GM19193 (cell line): ENCODE results near the gene MAP2K4.

Experiments used
- POLR2A ChIP-seq: IDR thresholded peaks from 4 replicates; pipeline ENCODE4 v1.6.1; 2011; ENCODE audit not compliant: insufficient read depth, insufficient read length; ENCODE audit errors: extremely low read depth

MAP2K4 gene

GRCh38 chr17:12022310-12022709, 1.6 kb downstream of the MAP2K4 start:
- no peak for TF ChIP-seq POLR2A

- no peak for TF ChIP-seq POLR2A
These were observed 3.6 kb downstream of the MAP2K4 start for GRCh38 chr17:12024327-12024726.

DNA sequence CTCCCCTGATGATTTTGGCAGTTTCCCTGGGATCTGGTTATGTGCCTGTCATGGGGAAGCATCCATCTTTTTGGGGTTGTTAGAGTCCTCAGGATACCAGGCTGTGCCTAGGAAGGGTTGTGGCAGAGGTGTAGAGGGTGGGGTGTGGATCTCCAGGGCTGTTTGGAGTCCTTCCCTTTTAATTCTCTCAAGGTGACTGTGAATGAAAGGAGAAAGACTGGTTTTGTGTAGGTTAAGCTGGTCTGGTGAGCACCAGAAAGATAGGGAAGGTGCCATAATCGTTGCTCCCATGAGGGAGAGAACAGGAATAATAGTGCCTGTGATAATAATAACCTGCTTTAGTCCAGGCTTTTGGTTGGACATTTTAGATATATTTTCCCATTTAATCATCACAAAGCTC, 7.0 kb downstream of the MAP2K4 start:
- TF ChIP-seq POLR2A: no peak

DNA sequence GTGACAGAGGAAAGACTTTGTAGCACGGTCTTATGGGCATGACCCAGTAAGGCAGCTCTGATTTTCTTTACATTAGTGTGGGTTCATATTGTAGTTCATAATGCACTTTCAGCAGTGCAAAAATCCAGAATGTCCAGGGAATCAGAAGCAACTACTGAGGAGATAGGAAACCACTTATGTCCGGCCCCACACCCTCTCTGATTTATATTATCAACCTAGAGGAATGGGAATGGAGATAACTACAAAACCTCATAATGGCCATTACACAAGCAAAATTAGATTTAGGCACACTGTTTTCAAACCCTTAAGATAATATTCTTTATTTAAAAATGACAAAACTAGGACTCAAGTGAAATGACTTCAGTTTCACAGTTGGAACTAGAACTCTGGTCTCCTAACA, 7.9 kb downstream of the MAP2K4 start:
- TF ChIP-seq POLR2A: no peak

GRCh38 chr17:12034538-12034937, 13.9 kb downstream of the MAP2K4 start:
- TF ChIP-seq POLR2A: no peak

GRCh38 chr17:12035673-12036072, 15.0 kb downstream of the MAP2K4 start:
- no peak for TF ChIP-seq POLR2A

DNA sequence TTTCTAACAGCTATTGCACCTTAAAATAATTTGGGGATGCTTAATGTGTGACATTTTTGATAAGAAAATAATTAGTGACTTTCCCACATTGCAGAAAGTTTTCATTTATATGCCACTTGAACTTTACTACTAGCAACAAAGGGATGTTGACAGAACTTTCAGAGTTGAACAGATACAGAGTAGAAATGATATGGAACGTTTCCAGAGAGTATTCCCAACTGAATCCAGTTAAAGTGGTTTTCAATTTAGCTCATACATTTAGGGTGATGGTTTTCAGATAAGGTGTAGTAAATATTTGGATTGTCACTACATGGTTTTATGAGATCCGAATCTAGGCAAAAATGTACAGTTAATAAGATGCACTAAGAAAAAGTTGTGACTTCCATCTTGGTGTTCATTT, 17.3 kb downstream of the MAP2K4 start:
- TF ChIP-seq POLR2A: no peak

DNA sequence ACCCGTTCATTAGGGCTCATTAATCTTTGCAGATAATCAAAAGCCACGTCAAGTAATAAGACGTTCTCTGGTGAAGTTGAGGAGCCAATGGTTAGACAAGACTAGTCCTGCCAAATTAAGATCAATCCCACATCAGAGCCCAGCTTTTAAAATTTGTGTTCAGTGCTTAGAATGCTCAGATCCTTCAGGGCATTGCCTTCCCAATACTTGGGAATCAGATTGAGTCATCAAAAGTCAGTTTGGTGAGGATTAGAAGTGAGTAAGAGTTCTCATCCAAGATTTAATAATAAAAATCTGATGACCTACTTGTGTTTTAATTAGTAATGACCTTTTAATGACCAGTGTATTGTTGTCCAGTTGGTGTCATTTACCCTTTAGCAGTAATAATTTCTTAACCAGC, 19.8 kb downstream of the MAP2K4 start:
- no peak for TF ChIP-seq POLR2A

DNA sequence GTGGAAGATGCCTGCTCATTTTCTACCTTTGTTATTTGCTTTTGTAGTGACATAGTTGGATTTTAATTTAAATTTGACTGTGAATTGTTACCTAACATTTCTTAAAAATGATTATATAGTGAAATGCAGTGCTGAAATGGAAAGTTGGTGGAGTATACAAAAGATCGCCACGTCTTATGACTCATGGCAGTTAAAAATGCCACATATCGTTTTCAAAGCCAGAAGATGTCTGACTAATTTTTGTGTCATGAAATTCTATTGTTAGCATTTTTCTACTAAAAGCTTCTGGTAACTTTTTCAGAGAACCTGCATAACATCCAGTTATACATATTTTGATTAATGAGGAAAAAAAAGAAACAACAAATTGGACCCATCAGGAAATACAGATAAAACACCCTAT, 20.6 kb downstream of the MAP2K4 start:
- TF ChIP-seq POLR2A: no peak

DNA sequence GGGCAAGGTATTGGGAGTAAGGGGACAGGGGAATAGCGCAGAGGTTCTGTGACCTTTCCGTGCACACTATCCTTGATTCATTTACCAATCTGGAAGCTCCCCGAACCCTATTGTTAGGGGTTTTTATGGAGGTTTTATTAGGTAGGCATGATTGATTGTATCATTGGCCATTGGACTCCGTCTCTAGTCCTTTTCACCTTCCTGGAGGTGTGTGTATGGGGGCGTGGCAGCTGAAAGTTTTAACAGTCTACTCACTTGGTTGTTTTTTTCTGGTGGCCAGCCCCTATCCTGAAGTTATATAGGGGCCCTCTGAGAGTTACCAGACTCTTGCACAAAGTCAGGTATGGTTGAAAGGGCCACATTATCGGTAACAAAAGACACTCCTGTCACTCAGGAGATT, 23.0 kb downstream of the MAP2K4 start:
- no peak for TF ChIP-seq POLR2A

DNA sequence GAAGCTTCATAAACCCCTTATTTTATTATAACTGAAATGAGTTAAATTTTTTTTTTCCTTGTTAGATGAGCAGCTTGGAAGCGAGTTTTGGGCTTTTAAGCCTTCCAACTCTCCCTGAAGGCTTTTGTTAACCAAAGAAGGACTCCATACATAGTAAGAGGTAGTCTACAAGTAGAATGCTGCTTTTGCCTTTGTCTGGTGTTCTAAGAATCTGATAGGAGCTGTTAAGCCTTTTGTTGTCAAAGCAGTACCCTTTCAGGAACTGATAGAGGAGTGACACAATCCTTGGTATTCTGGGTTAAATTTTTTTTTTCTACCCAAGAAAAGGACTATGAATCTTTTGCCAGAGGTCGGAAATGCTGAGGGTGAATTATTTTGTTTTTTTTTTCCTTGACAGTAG, 26.1 kb downstream of the MAP2K4 start:
- TF ChIP-seq POLR2A: no peak

DNA sequence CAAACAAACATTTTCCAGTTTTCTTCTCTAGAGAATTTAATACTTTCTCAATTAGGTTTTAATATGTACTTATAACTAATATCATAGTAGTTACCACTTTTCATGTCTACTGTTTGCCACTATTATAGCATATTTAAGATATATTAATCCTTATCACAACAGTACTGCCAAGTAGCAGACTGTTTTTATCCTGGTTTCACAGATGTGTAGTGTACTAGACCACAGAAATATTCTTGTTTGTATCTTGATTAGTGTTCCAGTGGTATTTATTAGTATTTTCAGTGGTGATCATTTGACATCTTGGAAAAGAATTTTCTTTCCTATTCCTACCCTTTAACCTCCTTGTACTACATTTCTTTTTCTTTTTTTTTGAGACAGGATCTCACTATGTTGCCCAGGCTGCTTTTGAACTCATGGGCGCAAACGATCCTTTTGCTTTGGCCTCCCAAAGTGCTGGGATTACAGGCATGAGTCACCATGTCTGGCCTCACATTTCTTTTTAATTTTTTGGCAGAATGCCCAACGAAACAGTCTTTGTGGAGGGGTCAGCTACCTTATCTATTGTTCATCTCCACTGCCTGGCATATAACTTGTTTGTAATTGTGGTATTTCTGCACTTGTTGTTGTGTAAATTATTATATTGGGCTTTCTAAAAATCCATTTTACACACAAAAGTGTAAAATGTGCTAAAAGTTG, 27.2 kb downstream of the MAP2K4 start:
- TF ChIP-seq POLR2A: no peak

DNA sequence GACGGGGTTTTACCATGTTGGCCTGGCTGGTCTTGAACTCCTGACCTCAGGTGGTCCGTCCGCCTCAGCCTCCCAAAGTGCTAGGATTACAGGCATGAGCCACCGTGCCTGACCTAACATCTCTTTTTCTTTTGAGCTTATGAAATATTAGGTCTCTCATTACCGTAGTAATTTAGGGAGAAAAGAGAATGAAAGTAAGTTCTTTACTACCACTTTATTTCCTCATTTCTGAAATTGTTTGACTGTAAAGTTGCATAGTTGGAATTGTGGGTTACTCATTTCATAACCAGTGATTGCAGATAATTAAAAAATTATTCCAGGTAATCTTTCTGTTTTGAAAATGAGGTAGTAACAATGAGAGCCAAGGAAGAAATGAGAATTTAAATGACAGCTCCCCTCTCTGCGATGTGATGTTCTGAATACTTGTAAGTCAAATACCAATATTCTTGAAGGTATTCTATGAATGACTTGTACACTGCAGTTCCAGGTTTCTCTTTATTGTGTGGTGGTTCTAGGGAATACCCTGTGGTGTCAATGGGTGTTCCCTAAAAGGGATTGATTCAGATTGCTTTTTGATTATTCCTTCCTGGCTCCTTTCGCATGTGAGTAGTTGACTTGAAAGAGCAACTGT, 28.3 kb downstream of the MAP2K4 start:
- no peak for TF ChIP-seq POLR2A

DNA sequence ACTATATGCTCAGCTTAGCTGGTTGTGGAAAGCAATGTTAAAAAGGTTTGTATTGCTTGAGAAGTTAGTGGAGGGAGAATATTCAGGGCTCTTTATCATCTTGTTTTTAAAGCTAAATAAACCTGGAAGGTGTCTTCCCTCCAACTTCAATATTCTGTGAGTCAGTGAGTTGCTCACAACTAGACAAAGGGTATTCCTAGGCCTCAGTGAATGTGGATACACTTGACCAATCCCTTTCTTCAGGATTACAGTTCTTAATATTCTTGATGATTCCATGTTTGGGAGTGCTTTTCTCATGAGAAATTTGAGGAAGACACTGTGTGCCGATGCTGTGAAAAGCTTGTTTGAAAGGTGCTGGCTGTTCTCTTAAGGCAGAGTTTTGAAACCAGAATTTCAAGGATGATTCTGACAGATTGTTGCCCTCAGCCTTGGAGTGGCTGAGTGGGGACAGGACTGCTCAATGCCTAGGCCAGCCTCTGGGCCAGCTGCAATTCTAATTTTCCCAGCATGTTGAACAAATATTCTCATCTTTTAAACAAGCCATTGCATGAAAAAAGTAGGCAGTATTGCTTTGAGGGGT, 30.1 kb downstream of the MAP2K4 start:
- no peak for TF ChIP-seq POLR2A

GRCh38 chr17:12053552-12053951, 32.9 kb downstream of the MAP2K4 start:
- TF ChIP-seq POLR2A: no peak

GRCh38 chr17:12055889-12056288, 35.2 kb downstream of the MAP2K4 start:
- no peak for TF ChIP-seq POLR2A
